GM19025 (cell line): Measurements from ENCODE around the gene CDX1.

Experiments
- ATAC-seq: cut with Tn5 transposase; IDR thresholded peaks from one replicate; pipeline ENCODE4 v1.9.1; 2021; ENCODE audit warnings: mild to moderate bottlenecking, low read depth, moderate library complexity; ENCODE audit not compliant: unreplicated experiment

The CDX1 gene

DNA sequence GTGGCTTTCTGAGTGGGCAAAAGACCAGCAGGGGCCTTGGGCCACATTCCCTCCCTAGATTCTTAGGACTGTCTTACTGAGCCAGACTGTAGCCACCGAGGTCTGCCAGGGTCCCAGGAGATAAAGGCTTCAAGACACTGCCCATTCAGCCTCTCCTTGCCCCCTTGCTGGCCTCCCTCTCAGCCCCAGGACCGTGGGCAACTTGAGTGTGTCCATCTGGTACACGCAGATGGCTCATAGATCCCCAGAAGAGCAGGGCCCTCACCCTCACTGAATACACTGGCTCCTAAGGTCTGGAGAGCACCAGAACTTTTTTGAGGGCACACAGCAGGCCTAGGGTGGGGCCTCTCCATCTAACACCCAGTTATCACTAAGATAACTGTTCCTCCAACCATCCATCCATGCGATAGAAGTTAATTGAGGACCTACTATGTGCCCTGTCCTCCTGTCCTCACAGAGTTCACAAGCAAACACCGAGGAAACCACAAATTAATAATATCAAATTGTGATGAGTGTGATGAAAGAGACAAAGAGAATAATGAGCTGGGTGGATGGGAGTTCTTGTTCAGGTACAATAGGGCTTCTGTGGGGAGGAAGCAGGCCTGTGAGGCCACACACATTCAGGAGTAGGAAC lies 6.0 kb upstream of the CDX1 start:
- ATAC-seq, result no peak

GRCh38 chr5:150161242-150162141 lies 5.1 kb upstream of the CDX1 start:
- ATAC-seq, result peak; percentile 69

- ATAC-seq, result no peak
Observed at GRCh38 chr5:150162142-150162513, 4.5 kb upstream of the CDX1 start.

DNA sequence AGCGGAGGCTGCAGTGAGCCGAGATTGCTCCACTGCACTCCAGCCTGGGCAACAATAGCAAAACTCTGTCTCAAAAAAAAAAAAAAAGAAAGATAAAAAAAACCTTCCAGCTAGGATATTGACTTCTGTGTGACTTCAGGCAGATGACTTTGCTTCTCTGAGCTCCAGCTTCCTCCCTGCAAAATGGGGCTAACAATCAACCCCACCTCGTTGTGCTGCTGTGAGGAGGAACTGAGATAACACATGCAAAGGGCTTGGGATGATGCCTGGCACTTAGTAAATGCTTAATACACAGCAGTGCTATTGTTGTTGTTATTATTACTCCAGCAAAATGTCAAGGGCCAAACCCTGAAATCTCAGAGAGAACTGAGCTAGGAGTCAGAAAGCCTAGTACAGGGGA lies 3.5 kb upstream of the CDX1 start:
- no peak for ATAC-seq

DNA sequence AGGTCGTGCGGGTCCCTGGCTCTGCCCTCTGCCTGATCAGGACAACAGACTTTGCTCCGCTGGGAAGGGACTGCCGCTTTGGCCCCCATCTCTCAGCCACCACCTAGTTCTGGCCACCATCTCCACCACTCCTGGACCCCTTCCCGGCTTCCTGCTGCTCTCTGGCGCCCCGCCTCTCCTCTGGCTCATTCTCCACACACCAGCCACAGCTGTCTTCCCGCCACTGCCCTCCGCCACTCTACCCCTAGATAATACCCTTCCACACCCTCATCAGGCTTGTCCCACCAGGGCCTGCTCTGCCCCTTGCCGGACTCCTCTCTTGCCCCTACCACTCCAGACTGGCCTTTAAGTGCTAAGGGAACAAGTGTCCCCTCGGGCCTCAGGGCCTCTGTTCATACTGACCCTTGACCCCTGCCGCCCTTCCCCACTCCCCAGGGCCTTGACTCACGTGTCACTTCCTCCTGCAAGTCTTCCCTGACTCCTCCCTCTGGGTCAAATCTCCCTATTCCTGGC lies 3.0 kb upstream of the CDX1 start:
- no peak for ATAC-seq

DNA sequence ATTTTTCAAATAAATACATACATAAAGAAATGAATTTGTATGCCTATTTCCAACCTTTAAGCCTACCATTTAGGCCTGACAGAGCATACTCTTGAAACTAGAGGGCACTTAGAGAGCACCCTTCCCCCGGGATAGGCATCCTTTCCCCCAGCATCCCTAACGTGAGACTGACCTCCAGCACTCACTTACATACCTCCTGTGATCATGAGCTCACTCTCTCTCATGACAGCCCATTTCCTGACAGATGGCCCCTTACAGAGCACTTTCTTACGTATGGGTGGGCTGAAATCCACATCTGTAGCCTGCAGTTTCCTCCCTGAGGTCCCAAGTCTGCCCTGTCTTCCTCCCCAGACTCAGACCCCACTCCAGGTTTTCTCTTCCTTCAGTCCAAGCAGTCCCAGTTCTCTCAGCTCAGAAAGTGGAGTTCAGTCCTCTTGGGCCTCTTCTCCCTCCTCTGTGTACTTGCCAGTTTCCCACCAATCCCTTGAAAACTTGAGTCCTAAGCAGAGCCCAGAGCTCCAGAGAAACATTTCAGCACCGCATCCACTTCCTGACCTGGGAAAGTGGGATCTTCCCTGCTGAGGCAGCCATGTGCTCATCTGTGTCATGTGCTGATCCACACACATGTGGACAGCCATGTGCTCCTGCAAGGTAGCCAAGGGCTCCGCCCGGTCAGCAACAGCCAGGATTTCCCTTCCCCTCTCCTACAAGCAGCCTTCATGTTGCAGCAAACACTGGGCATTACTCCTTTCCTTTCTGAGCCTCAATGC lies 2.2 kb upstream of the CDX1 start:
- no peak for ATAC-seq

- no peak for ATAC-seq
Observed at GRCh38 chr5:150166037-150166649, 435 bp upstream of the CDX1 start.

GRCh38 chr5:150167512-150167850 lies 903 bp downstream of the CDX1 start:
- no peak for ATAC-seq

GRCh38 chr5:150167908-150168307 lies 1.3 kb downstream of the CDX1 start:
- ATAC-seq, result no peak

DNA sequence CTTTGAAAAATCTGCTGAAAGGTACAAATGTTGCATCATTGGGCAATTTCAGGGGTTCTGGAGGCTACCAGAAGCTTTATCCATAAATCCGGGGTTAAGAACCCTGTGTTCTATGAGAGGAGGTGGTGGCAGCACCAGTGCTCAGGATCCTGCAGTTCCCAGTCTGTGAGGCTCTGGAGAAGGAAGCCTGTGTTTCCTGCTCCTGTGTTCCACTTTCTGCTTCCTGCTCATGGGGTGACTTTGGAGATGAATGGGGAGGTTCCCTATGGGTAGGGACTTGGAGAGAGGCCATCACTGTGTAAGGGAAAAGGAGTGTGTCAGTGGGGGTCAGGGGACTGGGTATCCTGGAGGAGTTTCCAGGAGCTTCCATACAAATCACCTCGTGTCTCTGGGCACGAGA lies 2.3 kb downstream of the CDX1 start:
- no peak for ATAC-seq

GRCh38 chr5:150172145-150172544 lies 5.6 kb downstream of the CDX1 start:
- ATAC-seq, result no peak

DNA sequence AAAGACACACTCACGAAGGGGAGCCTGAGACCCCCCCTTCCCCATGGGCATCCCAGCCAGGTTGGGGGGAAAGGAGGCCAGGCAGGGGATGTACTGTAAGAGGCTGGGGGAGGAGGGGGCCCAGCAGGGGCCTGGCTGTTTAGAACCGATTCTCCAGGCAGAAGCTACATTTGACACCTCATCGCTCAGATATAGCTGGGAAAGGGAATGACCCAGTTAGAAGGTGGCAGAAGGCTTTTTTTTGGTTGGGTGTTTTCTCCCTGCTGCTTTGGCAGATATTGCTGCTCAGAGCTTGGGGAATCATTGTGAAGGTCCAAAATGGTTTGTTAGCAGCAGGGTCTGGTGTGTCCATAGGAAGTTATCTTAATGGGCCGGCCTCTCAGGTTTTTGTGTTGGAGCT lies 6.0 kb downstream of the CDX1 start:
- ATAC-seq, result no peak

DNA sequence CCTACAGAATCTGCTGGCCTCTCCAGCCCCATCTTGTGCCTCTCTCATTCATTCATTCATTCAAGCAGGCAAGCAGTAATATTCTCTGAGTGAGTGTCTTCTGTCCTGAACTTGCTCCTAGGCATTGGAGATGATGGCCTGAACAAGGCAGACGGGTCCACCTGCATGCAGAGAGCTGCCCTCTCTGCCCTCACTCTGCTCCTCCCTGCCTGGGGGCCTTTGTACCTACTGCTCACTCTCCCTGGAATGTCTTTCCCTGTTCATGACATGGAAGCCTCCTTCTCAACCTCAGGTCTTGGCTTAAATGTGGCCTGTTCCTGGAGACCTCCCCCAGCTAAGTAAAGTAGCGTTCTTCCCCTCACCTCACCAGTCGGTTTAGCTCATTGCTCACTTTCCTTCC lies 6.6 kb downstream of the CDX1 start:
- no peak for ATAC-seq

DNA sequence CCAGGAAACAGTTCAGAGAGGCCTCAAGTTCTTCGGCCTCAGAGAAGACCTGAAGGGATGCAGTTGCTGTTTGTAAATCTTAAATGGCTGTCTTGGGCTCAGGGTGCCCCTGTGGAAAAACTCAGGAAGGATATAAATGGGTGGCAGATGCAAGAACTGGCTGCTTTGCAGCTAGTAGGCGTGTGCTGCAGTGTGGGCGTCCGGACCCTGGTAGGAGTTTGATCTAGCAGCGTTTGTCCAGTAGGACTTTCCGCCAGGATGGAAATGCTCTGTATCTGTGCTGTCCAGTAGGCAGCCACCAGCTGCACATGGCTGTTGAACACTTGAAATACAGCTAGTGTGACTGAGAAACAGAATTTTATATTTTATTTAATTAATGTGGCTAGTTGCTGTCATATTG lies 7.7 kb downstream of the CDX1 start:
- no peak for ATAC-seq

DNA sequence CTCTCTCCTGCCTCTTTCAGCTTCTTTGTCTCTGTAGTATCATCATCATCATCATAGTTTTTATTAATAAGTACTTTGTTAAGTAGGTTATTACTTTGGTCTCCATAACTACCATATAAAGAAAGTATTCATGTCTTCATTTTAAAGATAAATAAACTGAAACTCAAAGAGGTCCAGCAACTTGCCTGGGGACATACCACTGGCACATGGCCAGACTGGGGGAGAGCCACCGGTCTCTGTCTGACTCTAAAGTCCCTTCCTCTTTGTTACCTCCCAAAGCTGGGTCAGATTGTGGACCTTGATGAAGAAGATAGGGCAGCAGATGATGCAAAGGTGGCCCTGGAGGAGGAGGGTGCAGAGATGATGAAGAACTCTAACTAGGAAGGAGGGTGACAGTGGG lies 8.5 kb downstream of the CDX1 start:
- no peak for ATAC-seq

DNA sequence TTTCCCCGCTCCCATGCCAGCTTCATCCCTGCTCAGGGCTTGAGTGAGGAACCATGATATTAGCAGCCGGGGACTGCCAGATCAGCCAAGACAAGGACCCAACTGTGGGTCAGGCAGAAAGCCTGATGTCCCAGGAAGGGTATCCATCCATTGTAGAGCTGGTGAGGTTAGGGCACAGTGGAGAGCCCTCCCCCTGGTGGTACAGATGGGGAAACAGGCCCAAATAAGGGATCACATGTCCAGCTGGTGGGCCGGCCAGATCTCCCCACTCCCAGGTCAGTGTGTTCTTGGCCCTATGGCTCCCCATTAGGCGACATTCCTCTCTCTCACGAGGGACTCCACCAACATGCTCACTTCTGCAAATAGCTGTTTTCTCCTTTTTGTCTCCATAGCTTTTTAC lies 9.0 kb downstream of the CDX1 start:
- no peak for ATAC-seq

DNA sequence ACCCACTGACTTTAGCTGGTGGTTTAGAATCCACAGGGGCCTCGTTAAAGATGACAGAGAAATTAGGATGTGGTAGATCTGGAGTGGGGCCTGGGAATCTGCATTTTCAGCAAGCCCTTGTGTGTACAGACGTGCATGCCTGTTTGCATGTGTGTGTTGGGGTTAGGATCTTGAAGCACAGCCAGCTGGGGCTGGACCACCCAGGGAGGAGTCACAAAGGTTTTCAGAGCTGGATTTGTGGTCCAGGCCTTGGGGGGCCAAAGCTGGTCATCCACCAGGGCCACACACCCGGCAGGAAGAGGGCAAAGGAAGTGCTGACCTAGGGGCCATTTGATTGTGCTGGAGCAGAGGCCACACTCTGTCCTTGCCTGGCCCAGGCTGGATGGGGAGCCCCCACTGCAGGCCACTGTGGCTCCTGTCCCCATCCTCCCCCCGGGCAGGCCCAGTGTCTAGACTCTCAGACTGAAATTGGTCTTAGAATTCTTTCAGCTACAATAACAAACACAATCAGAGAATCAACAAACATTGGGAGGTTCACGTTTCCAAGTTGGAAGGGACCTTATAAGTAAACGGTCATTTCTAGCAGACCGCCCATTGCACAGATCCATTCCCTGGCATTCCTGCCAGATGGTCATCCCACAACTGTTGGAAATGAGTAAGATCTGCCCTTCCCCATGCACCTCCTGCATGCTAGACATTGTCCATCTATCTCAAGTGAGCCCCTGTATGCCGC lies 10.3 kb downstream of the CDX1 start:
- ATAC-seq, result no peak

GRCh38 chr5:150177721-150178120 lies 11.1 kb downstream of the CDX1 start:
- ATAC-seq, result no peak

GRCh38 chr5:150178262-150178661 lies 11.7 kb downstream of the CDX1 start:
- no peak for ATAC-seq

DNA sequence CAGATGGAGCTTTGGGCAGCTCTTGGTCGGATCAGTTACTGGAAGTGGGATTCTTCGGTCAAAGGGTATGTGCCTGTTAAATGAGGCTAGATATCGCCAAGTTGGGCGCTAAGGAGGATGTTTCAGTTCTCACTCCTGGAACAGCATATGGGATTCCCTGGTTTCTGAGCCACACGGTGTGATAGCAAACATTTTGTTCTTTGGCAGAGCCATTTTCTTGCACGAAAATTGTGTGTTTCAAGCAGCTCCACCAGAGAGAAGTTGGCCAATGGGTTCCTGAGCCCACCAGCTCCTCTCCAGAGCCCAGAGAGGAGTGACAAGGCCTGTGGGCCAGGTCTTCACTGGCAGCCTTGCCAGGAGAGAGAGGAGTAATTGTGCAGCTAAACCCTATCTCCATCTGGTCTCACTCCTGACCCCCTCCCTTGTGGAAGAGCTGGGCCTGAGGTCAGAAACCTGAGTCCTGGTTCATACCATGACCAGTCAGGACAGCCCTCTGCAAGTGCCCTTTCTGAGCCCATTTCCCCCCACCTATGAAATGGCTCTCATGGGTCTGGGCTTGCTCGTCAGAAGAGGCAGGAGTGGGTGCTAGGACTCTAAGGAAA lies 12.5 kb downstream of the CDX1 start:
- ATAC-seq, result no peak
